GM18526 (cell line): ENCODE data around the gene ZPR1.
A peak's percentile ranks its signal among the peaks of the same experiment; 100 is the strongest.

Source experiments
- POLR2A ChIP-seq: IDR thresholded peaks from 3 replicates; pipeline ENCODE4 v1.6.1; 2011; ENCODE audit not compliant: insufficient read length; ENCODE audit errors: extremely low read depth

ZPR1 gene

DNA sequence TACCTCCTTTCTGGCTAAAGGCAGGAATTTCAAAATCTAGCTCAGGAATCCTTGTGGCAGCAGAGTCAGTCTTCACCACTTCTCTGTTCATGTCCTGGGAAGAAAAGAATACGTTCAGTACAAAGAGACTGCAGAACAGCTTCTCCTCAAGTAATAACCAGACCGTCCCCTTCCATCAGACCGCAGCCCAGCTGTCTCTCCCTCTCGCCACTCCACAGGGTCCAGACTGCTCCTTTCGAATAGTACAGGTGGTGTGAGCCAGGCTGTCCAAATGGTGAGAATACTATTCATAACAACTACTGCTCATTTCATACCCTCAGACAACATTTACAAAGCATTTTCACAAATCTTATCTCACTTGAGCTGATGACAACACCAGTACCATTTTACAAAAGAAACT lies 857 bp downstream of the ZPR1 start:
- TF ChIP-seq POLR2A, result no peak

DNA sequence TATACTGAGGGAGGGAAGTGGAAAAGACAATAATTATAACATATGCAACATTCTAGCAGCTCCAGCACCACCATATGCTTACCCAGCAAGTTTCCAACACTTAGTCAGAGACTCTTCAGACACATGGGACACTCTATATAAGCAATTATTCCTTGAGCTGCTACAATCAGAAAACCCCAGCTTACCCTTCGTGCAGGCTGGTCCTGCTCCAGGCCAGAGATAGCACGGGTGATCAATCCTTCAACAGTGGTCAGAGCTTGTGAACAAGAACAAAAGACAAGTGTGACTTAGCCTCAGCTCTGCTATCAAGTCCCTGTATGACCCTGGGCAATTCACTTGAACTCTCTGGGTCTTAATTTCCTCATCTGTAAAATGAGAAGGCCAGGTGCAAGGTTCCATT lies 1.5 kb downstream of the ZPR1 start:
- no peak for TF ChIP-seq POLR2A

DNA sequence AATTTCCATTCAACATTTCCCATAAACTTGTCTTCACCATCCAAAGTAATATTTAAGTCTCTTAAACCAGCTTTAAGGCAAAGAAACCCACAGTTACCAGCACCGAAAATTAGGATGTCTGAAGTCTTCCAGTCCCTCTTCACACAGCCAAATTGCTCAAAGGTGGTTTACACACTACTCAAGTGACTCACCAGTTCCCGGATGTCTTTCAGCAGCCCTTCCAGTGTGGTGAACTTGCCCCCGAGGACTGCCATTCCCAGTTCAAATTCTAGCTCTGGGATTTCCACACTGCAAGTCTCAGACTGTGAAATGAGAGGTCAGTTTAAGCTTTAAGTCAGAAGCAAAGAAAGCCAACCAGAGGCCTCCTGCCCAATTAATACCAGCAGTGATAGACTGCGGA lies 5.1 kb downstream of the ZPR1 start:
- TF ChIP-seq POLR2A, result no peak

DNA sequence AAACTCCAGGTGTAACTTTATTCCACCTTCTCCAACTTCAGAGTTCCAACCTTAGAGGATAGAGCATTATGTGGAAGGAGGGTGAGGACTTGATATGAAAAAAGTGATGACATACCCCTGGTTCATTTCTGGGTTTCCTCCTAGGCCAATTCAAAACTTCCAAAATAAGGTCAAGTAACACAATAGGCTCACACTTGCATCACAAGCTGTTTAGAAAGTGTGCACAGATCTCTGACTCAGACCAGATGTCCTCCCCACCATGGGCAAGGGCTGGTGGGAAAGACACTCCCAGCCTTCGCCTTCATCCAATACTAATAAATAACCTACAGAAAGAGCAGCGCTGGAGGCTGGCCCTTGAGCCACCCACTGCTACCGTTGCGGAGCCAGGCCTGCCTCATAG lies 9.3 kb downstream of the ZPR1 start:
- TF ChIP-seq POLR2A, result no peak

DNA sequence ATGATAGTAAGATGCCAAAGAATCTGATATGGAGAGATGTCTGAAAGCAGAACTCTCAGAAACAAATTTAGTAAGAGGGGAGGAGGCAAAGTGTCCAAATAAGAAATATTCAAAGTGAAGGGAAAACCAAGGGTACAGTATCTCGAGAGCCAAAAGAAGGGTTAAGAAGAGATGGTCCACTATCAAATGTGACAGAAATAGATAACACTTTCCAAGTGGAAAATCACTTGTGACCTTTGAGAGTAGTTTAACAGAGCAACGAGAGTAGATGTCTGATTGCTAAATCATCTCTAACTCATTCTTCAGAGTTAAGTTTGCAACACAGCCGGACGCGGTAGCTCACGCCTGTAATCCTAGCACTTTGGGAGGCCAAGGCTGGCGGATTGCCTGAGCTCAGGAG lies 10.8 kb downstream of the ZPR1 start:
- TF ChIP-seq POLR2A, result no peak

DNA sequence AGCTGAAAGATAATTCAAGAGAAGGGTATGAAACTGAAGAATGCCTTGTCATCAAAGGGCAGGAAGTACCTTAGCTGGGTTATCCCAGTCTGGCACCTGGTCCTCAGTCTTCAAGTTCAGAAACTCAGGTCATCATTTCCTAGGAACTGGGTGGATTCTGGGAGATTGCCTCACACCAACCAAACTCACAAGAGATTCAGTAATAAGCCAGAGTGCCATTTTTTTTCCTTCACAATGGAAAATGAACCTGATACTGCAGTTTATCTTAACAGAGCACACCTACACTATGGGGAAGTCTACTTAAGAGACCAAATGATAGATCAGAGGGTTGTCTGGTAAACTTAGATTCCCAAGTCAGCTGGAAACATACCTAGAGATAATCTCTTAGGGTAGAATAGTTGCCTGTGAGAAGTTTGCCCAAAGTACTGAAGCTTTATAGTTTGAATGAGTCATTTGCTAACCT lies 11.3 kb downstream of the ZPR1 start:
- no peak for TF ChIP-seq POLR2A

DNA sequence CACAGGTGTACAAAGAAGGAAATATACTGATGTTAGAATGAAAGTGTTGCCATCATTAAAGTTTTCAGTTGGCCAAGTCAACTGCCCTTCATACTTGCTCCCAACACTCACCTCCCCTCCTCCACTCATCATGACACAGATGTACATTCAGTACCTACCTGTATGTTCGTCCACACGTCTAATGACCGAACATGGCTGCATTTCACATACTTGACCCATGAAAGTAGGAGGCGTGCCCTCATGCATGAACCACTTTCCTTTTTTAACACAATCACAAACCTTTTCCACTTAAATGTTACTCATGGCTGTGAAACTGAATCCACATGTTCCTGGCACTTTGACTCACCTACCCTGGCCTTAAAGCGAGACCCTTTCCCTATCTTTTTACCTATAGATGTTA lies 11.8 kb downstream of the ZPR1 start:
- no peak for TF ChIP-seq POLR2A

DNA sequence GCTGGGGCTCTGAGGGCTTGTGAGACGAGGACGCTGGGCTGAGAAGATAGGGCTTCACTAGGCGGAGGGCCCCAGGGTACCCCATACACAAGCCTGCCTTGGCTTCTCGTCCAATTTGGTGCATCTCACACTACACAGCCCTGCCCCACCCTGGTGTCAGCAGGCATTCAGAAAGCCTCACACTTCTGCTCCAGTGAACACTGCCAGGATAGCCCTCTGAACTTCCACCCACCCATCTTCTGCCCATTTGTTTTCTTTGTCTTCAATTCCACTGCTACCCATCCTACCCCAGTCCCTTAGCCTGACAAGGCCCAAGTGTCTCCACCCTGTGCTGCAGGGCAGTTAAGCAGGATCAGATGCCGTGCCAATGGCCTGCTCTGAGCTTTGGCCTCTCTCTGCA lies 13.2 kb downstream of the ZPR1 start:
- TF ChIP-seq POLR2A, result no peak

DNA sequence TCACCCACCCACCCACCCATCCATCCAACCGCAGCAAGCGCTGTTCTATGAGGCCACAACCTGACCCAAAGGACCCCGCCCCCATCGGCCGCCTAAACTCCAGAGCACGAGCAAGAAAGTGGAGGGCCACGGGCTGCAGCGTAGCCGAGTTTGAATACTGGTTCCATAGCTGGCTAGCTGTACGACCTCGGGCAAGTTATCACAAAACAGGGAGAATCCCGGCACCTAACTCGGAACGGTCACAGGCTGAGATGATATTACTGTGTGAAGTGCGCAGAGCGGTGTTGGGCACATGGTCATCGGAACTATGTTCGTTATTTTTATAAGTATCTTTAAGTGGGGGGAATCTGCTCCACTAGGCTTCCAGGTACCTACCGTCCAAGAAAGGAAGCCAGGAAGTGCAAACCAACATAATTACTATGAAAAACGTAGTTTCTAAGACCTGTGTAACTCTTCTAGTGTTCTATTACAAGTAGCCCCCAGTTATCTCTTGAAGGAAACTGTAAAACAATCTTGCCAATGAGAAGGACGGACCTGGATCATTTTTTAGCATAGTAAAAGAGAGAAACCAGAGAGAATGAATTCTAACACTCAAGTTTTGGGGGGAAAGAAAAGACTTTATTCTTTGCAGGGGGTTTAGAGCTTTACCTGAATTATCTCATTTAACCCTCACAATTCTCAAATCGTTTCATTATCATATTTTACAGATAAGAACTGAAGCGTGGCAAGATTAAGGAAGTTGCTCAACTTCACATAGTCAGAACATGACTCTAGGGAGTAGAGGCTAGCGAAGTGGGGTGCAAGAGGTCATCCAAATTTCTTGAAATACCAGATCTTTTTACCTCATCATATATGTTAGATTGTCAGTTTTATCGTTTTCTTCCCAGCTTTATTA lies 14.4 kb downstream of the ZPR1 start:
- TF ChIP-seq POLR2A, result no peak

DNA sequence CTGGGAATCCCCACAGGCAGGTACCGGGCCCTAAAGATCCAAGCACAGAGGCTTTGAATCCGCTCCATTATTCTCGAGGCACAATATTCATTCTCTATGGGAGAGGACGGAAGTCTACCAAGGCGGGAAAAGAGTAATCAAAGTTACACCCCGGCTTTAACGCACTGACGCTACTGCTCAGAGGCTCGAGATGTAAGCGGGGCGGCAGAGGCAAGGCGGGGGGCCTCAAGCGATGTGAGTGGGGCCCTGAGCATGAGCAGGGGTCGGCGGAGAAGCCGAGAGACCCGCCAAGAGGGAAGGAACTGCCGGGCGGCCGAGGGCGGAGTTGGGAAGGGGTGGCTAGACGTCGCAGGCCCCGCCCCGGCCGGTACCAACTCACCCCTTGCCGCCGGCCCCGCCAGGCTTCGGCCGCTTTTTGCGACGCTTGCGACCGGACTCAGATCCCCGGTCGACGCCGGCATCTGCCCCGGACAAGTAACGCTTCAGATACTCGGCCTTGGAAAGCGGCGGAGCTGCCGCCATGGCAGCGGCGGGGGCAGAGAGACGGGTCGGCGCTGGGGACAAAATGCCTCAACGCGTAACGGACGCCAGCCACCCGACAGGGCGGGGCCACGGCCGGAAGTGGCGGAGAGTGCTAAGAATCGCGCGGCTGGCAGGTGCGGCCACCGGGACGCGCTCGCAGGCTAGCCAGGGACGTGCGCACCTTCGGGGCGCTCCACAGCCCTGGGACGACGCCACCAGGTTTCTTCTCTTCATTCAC lies 15.2 kb downstream of the ZPR1 start, which contains the start of gene BUD13:
BUD13 (minus strand) TSS at position 545 of the 760 bp plus-strand sequence; CDS start at position 522, 23 bp downstream.
- peak; percentile 81 for TF ChIP-seq POLR2A

DNA sequence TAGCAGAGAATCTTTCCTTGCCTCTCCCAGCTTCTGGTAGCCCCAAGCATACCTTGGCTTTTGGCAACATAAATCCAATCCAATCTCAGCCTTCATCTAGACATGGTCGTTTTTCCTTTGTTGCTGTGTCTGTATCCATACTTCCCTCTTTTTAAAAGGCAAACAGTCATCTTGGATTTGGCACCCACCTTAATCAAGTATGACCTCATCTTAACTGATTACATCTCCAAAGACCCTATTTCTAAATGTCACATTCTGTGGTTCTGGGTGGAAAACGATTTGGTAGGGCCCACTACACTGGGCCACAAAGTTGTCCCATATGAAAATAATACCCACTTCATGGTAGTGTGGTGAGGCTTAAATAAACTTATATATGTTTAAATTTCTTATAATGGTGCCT lies 15.9 kb downstream of the ZPR1 start:
- TF ChIP-seq POLR2A, result no peak

DNA sequence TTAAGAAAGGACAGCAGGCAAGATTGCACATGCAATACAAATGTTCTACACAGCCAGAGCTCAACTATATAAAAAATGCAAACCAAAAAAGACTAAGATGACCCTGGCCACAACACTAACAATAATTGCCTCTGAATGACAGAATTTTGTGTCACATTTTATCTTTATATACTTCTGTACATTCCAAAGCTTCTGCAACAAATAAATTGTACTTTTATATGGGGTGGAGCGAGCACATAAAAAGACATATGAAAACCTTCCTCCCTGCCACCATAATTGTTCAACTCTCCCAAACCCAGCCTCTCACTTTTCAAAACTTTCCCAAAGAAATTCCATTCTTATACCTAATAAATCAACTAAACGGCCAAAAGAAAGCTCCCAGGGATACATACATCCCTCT lies 25.7 kb downstream of the ZPR1 start:
- TF ChIP-seq POLR2A, result no peak

DNA sequence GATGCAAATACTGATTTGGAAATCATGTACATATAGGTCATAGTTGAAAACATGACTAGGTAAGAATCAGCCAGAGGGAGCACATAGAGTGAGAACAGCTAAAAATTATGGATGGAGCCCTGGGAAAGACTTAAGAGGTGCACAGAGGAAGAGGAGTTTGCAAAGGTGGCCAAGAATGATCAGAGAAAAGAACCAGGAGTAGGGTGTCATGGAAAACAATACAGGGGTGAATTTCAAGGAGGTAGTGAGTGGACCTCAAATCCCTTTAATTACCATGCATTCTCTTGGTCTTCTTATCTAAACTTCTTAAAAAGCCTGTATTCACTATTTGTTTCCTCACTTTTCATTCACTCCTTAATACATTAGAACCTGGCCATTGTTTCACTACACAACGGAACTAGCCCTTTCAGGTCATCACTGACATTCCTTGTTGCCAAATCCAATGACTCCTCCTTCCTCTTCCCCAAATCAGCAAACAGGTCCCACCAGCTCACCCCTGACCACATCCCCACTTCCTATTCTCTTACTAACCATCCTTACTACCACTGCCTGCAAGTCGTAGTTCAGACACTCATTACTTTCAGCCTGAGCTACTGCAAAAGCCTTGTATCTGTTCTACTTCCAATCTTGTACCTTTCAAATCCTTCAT lies 37.6 kb downstream of the ZPR1 start:
- TF ChIP-seq POLR2A, result no peak

DNA sequence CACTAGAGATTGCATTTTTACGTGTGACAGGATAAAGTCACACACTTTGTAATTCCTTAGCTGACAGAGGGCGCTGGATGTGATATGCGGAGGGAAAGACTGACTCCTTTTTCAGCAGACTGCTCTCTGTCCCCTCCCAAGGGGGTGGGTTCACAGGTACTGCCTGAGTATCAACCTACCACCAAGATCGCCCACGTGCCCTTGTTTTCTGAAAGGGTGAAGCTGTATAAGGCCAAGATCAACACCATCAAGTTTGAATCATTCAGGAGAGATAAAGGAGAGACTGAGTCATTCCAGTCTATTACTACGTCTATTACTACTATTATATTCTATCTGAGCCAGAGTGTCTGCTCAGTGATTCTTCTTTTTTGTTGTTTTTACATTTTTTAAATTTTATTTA lies 45.7 kb downstream of the ZPR1 start:
- TF ChIP-seq POLR2A, result no peak

DNA sequence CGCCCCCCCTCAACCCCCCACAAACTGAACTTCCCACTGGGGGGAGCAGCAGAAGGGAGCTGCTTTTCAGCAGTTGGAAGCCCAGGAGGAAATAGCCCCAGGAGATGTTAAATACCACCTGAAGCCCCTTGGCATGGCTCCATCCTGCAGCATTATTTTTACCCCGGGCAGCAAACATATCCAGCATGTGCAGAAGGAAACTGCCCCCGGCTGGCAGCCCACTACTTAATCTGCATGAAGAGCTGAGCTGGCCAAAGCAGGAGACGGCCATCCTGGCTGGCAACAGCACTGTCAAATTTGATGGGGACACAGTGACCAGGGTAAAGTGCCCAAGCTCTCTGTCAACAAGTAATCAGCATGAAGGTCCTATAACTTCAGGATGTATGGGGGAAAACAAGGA lies 47.1 kb downstream of the ZPR1 start:
- no peak for TF ChIP-seq POLR2A

DNA sequence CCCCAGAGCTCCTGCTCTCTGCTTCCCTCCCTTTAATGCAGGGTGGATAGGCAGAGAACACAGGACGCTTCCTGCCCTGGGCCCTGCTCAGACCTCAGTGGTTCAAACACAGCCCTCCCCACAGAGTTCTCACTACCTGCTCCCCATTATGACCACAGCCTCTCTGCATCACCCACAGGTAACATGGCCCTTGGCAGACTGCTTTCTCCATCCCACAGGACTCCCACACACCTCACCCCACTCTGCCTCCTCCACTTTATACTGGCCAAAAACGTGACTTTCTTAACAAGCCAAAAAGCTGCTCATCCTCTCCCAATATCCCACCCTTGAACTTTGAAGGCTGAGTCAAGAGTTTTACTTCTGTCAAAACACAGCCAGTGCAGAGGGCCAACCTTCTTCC lies 48.8 kb downstream of the ZPR1 start:
- no peak for TF ChIP-seq POLR2A
